SU-DHL-6 (cell line): ENCODE measurements around the gene TERB2.
"Not testable (repeated sequence)": the region's sequence is repeated elsewhere in the genome, so short reads cannot be mapped to it uniquely, and the experiment has no call there.

Source experiments
- CTCF ChIP-seq: fragments of 200-600 bp; sonication (generic); IDR thresholded peaks from one replicate; pipeline ENCODE4 v1.5.1; 2017; ENCODE audit warnings: antibody characterized with exemption, mild to moderate bottlenecking, low read length, moderate library complexity; ENCODE audit not compliant: insufficient read depth, poor library complexity, severe bottlenecking
- EZH2phosphoT487 ChIP-seq: fragments of 200-600 bp; sonication (generic), shearing (Covaris generic); conservative IDR thresholded peaks from 2 replicates; pipeline ENCODE4 v1.6.1; 2018; ENCODE audit warnings: mild to moderate bottlenecking, antibody characterized with exemption, low read length, moderate library complexity, mixed read lengths

GRCh38 chr15:44912186-44912585 is 44.3 kb upstream of the TERB2 start:
- not testable (repeated sequence) for TF ChIP-seq CTCF, EZH2phosphoT487
